HEK293T (cell line): ENCODE results near the gene CDK12.

Experiments
- FOXA1 ChIP-seq: fragments of 450-650 bp; IDR thresholded peaks from 2 replicates; pipeline ENCODE4 v1.6.1; 2016; ENCODE audit warnings: mild to moderate bottlenecking
- L3MBTL2 ChIP-seq: fragments of 450-650 bp; conservative IDR thresholded peaks from 2 replicates; pipeline ENCODE4 v1.6.1; 2016; ENCODE audit warnings: mild to moderate bottlenecking
- PKNOX1 ChIP-seq: fragments of 450-650 bp; IDR thresholded peaks from 2 replicates; pipeline ENCODE4 v1.6.1; 2016
- SUZ12 ChIP-seq: fragments of 450-650 bp; IDR thresholded peaks from 2 replicates; pipeline ENCODE4 v1.6.1; 2016; ENCODE audit warnings: mild to moderate bottlenecking
- TARDBP ChIP-seq: fragments of 450-650 bp; IDR thresholded peaks from 2 replicates; pipeline ENCODE4 v1.6.1; 2016
- ZNF384 ChIP-seq: fragments of 450-650 bp; IDR thresholded peaks from 2 replicates; pipeline ENCODE4 v1.6.1; 2016

- TF ChIP-seq PKNOX1 (no peak), FOXA1 (no peak), L3MBTL2 (no peak), ZNF384 (no peak), SUZ12 (no peak), TARDBP (no peak)
These were observed 121.4 kb downstream of the CDK12 start for GRCh38 chr17:39582658-39583057.
